HepG2 (cell line): Measurements from ENCODE around the gene ZNF100. TPM values are rescaled to one million over a fixed set of nuclear protein-coding genes. Genes with fewer than 3 reads are reported as not detected.
A peak's percentile ranks its signal among the peaks of the same experiment; 100 is the strongest.

ENCODE experiments used
- ATF6 ChIP-seq: sonication (generic); formaldehyde crosslinking; conservative IDR thresholded peaks from 2 replicates; pipeline ENCODE4 v1.4.0; 2020; ENCODE audit warnings: missing genetic modification reagents
- BORCS8-MEF2B ChIP-seq: sonication (generic); formaldehyde crosslinking; IDR thresholded peaks from 2 replicates; pipeline ENCODE4 v1.8.0; 2022; ENCODE audit warnings: mild to moderate bottlenecking, missing genetic modification reagents
- KDM2A ChIP-seq: sonication (generic); formaldehyde crosslinking; IDR thresholded peaks from 2 replicates; pipeline ENCODE4 v1.4.0; 2020; ENCODE audit warnings: low read depth, missing genetic modification reagents, borderline replicate concordance
- MEIS1 ChIP-seq: sonication (generic); formaldehyde crosslinking; IDR thresholded peaks from 2 replicates; pipeline ENCODE4 v1.9.0; 2021; ENCODE audit warnings: mild to moderate bottlenecking, missing genetic modification reagents, moderate library complexity, borderline replicate concordance
- NFAT5 ChIP-seq: sonication (generic); formaldehyde crosslinking; IDR thresholded peaks from 2 replicates; pipeline ENCODE4 v1.4.0; 2020; ENCODE audit warnings: missing genetic modification reagents
- NR3C1 ChIP-seq: sonication (generic); formaldehyde crosslinking; IDR thresholded peaks from 2 replicates; pipeline ENCODE4 v1.4.0; 2020; ENCODE audit warnings: missing genetic modification reagents
- RARG ChIP-seq: sonication (generic); formaldehyde crosslinking; IDR thresholded peaks from 2 replicates; pipeline ENCODE4 v1.4.0; 2020; ENCODE audit warnings: low read depth, mild to moderate bottlenecking, missing genetic modification reagents
- SNAPC2 ChIP-seq: sonication (generic); formaldehyde crosslinking; IDR thresholded peaks from 2 replicates; pipeline ENCODE4 v1.8.1; 2022; ENCODE audit warnings: mild to moderate bottlenecking, missing genetic modification reagents
- ZNF496 ChIP-seq: sonication (generic); formaldehyde crosslinking; IDR thresholded peaks from 2 replicates; pipeline ENCODE4 v1.8.1; 2023; ENCODE audit warnings: mild to moderate bottlenecking, moderate library complexity, missing genetic modification reagents; ENCODE audit not compliant: insufficient replicate concordance
- ZNF563 ChIP-seq: sonication (generic); formaldehyde crosslinking; IDR thresholded peaks from 2 replicates; pipeline ENCODE4 v1.8.0; 2022; ENCODE audit warnings: mild to moderate bottlenecking, moderate library complexity, missing genetic modification reagents
- ZSCAN31 ChIP-seq: sonication (generic); formaldehyde crosslinking; IDR thresholded peaks from 2 replicates; pipeline ENCODE4 v1.5.0; 2020; ENCODE audit warnings: low read depth, mild to moderate bottlenecking, missing genetic modification reagents
- polyA plus RNA-seq, 8 experiments: library from polyadenylated mRNA; depleted of rRNA in 3 of 8; stranded (reverse) in 7 of 8; unstranded in 1 of 8; fragments of >200 nt; fragmentation: Illumina TruSeq in 4 of 8; extraction: Trizol in 4 of 8; gene quantifications; 2 replicates each; pipeline versions ENCODE4 v1.2.1 to v1.2.3, GENCODE V29; 2011 to 2016; ENCODE audit warnings: low read depth in 4 of 8, missing spikeins in 1 of 8, mixed read lengths in 1 of 8; ENCODE audit not compliant: insufficient read depth in 1 of 8
- total RNA-seq, 5 experiments: library from RNA; depleted of rRNA; stranded (reverse); fragments of >200 nt; fragmentation: Illumina TruSeq; extraction: Trizol; gene quantifications; 2 replicates each; pipeline ENCODE4 v1.2.3, GENCODE V29; 2016; ENCODE audit warnings: low read depth in 1 of 5
- TF ChIP-seq, protein P1 (sequence below), 2 experiments: sonication (generic) in 1 of 2; formaldehyde crosslinking in 1 of 2; IDR thresholded peaks; 2 replicates each; pipeline versions ENCODE4 v1.6.1 to v1.9.0; 2014 to 2022; ENCODE audit warnings: antibody characterized with exemption in 1 of 2, borderline replicate concordance in 1 of 2, inconsistent platforms in 1 of 2, low read depth in 1 of 2, missing genetic modification reagents in 1 of 2
- TF ChIP-seq, protein P2 (sequence below): sonication (generic); formaldehyde crosslinking; IDR thresholded peaks from 2 replicates; pipeline ENCODE4 v1.8.1; 2023; ENCODE audit warnings: mild to moderate bottlenecking, inconsistent platforms, moderate library complexity, missing genetic modification reagents, borderline replicate concordance

ZNF100 gene
- total and polyA plus RNA-seq, 2 of the 13 experiments (the other 11 are each of a cell fraction or from before 2014, with no cell fraction given) = 2.5 to 11.4 TPM

GRCh38 chr19:21767065-21767800 is at the start of gene ZNF100 (continued):
- TF ChIP-seq, protein P1, sequence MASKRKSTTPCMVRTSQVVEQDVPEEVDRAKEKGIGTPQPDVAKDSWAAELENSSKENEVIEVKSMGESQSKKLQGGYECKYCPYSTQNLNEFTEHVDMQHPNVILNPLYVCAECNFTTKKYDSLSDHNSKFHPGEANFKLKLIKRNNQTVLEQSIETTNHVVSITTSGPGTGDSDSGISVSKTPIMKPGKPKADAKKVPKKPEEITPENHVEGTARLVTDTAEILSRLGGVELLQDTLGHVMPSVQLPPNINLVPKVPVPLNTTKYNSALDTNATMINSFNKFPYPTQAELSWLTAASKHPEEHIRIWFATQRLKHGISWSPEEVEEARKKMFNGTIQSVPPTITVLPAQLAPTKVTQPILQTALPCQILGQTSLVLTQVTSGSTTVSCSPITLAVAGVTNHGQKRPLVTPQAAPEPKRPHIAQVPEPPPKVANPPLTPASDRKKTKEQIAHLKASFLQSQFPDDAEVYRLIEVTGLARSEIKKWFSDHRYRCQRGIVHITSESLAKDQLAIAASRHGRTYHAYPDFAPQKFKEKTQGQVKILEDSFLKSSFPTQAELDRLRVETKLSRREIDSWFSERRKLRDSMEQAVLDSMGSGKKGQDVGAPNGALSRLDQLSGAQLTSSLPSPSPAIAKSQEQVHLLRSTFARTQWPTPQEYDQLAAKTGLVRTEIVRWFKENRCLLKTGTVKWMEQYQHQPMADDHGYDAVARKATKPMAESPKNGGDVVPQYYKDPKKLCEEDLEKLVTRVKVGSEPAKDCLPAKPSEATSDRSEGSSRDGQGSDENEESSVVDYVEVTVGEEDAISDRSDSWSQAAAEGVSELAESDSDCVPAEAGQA (IDR thresholded peaks at IDR 0.05; ENCODE audit: low read depth) = no peak; the same call in 1 of the 2 replicates
- TF ChIP-seq, protein P1 (CRISPR knock-in tag; IDR thresholded peaks at IDR 0.05; ENCODE audit: borderline replicate concordance) = no peak
- TF ChIP-seq, protein P2, sequence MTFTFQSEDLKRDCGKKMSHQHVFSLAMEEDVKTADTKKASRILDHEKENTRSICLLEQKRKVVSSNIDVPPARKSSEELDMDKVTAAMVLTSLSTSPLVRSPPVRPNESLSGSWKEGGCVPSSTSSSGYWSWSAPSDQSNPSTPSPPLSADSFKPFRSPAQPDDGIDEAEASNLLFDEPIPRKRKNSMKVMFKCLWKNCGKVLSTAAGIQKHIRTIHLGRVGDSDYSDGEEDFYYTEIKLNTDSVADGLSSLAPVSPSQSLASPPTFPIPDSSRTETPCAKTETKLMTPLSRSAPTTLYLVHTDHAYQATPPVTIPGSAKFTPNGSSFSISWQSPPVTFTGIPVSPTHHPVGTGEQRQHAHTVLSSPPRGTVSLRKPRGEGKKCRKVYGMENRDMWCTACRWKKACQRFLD (CRISPR knock-in tag) = no peak
- peak; percentile 48; the same call in 1 of the 2 replicates for TF ChIP-seq KDM2A (CRISPR knock-in tag)
- no peak for TF ChIP-seq ATF6 (CRISPR knock-in tag)
- 0 out of 2 replicates have a peak, but pooled peaks have one; percentile 38 for TF ChIP-seq ZNF563 (CRISPR knock-in tag)
- TF ChIP-seq MEIS1 (CRISPR knock-in tag) = no peak; the same call in 1 of the 2 replicates
- TF ChIP-seq SNAPC2 (CRISPR knock-in tag) = no peak
- no peak for TF ChIP-seq NFAT5 (CRISPR knock-in tag)
- no peak for TF ChIP-seq RARG (CRISPR knock-in tag)
- TF ChIP-seq BORCS8-MEF2B (CRISPR knock-in tag) = no peak
- no peak for TF ChIP-seq NR3C1
- TF ChIP-seq ZNF496 (CRISPR knock-in tag) = no peak
- TF ChIP-seq ZSCAN31 = no peak
